PC-9 (cell line): Measurements from ENCODE around the gene CD93.

Experiments used
- EZH2 ChIP-seq: fragments of 200-600 bp; sonication (generic); IDR thresholded peaks from 2 replicates; pipeline ENCODE4 v1.8.0; 2017; ENCODE audit warnings: antibody characterized with exemption, low read depth
- TF ChIP-seq, protein P1 (sequence below): fragments of 200-600 bp; sonication (generic); conservative IDR thresholded peaks from 2 replicates; pipeline ENCODE4 v1.6.1; 2017; ENCODE audit warnings: mixed run types, antibody characterized with exemption, mild to moderate bottlenecking, moderate library complexity

DNA sequence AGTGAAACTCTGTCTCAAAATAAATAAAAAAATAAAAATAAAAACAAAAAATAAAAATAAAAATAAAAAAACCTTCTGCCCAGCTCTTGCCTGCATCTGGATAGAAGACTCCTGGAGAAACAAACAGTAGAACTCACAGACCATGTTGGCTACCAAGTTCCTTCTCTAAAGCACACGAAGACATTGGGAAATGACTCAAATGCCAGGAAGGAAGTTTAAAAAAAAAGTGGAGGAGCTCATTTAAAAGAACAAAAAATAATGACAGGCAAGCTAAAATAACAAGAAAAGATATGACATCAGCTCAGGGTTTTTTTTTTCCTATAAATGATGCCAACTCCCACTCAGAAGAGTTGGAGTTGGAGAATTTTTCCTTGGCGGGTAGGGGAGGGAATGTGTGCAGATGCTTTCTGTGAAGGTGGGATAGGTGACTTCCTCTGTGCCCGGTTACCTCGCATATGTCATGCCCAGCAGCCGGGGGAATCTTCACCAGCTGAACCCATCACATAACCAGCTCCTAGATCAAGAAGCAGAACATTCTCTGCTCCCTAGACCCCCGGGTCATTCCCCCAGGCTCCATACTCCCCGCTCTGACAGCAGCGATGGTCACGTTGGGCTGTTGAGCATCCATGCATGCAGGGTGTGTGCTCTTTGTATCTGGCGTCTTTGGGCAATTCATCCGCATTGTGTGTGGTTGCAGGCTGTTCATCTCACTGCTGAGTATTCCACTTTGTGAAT, 17.3 kb upstream of the CD93 start:
- TF ChIP-seq, protein P1, sequence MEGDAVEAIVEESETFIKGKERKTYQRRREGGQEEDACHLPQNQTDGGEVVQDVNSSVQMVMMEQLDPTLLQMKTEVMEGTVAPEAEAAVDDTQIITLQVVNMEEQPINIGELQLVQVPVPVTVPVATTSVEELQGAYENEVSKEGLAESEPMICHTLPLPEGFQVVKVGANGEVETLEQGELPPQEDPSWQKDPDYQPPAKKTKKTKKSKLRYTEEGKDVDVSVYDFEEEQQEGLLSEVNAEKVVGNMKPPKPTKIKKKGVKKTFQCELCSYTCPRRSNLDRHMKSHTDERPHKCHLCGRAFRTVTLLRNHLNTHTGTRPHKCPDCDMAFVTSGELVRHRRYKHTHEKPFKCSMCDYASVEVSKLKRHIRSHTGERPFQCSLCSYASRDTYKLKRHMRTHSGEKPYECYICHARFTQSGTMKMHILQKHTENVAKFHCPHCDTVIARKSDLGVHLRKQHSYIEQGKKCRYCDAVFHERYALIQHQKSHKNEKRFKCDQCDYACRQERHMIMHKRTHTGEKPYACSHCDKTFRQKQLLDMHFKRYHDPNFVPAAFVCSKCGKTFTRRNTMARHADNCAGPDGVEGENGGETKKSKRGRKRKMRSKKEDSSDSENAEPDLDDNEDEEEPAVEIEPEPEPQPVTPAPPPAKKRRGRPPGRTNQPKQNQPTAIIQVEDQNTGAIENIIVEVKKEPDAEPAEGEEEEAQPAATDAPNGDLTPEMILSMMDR: no peak
- TF ChIP-seq EZH2: no peak
